ENCODE data around the gene COL5A1.
"Not testable (repeated sequence)": the region's sequence is repeated elsewhere in the genome, so short reads cannot be mapped to it uniquely, and the experiment has no call there.

COL5A1 gene

DNA sequence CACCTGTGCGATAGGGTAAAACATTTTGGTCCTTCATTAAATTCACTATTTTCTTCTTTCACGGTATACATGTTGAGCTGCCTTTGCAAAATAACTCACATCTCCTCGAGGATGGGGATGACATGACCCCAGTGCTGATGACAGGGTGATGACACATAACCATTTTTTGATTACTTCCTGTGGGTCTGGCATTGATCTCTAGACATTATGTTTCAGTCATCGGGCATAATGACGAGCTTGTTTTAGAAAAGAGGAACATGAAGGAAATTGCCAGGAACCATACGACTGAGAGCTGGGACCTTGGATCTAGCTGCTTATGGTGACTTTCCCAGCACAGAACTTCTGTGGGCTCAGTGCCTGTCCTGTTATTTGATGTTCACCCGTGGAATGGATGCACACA is 25.2 kb downstream of the COL5A1 start:
- TF ChIP-seq, protein P1, sequence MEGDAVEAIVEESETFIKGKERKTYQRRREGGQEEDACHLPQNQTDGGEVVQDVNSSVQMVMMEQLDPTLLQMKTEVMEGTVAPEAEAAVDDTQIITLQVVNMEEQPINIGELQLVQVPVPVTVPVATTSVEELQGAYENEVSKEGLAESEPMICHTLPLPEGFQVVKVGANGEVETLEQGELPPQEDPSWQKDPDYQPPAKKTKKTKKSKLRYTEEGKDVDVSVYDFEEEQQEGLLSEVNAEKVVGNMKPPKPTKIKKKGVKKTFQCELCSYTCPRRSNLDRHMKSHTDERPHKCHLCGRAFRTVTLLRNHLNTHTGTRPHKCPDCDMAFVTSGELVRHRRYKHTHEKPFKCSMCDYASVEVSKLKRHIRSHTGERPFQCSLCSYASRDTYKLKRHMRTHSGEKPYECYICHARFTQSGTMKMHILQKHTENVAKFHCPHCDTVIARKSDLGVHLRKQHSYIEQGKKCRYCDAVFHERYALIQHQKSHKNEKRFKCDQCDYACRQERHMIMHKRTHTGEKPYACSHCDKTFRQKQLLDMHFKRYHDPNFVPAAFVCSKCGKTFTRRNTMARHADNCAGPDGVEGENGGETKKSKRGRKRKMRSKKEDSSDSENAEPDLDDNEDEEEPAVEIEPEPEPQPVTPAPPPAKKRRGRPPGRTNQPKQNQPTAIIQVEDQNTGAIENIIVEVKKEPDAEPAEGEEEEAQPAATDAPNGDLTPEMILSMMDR (IDR thresholded peaks at IDR 0.05; ENCODE audit: control insufficient read depth, insufficient read depth, low read depth, low read length, missing control alignments), result no peak
- DNase-seq (ENCODE audit: low read depth), result no peak
- H3K4me3 ChIP-seq (ENCODE audit: control insufficient read depth, low read depth, low read length), result no peak overlapping the region

DNA sequence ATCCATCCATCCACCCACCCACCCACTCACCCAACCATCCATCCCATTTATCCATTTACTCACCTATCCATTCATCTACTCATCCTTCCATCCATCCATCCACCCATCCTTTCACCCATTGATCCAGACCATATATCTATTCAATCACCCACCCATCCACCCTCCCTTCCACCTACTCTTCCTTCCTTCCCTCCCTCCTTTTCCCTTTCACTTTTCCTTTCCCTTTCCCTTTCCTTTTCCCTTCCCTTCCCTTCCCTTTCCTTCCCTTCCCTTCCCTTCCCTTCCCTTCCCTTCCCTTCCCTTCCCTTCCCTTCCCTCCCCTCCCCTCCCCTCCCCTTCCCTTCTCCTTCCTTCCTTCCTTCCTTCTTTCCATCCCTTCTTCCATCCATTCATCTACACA is 27.4 kb downstream of the COL5A1 start:
- DNase-seq (ENCODE audit: low read depth); H3K4me3 ChIP-seq (ENCODE audit: control insufficient read depth, low read depth, low read length): not testable (repeated sequence)

DNA sequence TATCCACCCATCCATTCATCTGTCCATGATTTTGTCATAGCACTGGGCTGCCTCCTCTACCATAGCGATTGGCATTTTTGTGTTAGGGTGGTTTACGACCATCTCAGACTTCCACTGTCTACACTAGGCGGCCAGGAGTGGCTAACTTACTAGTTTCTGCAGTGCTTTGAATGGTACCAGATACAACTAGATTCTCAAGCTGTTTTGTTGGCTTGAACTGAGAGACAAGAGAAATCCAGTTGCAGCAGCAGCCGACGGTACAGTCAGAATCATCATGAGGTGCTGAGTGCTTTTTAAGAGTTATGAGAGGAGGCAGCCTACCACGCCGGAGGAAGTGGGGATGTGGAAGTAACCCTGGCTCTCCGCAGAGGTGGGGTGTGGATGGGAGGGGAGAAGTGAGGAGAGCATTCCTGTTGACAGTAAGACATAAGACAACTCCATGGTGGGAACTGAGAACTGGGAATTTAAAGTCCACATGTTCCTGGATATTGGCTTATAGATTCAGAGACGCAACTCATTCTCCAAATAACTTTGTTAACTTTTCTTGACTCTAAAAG is 27.9 kb downstream of the COL5A1 start:
- no peak overlapping the region for H3K4me3 ChIP-seq (ENCODE audit: control insufficient read depth, low read depth, low read length)
- TF ChIP-seq, protein P1 (IDR thresholded peaks at IDR 0.05; ENCODE audit: control insufficient read depth, insufficient read depth, low read depth, low read length, missing control alignments), result no peak
- no peak for DNase-seq (ENCODE audit: low read depth)

DNA sequence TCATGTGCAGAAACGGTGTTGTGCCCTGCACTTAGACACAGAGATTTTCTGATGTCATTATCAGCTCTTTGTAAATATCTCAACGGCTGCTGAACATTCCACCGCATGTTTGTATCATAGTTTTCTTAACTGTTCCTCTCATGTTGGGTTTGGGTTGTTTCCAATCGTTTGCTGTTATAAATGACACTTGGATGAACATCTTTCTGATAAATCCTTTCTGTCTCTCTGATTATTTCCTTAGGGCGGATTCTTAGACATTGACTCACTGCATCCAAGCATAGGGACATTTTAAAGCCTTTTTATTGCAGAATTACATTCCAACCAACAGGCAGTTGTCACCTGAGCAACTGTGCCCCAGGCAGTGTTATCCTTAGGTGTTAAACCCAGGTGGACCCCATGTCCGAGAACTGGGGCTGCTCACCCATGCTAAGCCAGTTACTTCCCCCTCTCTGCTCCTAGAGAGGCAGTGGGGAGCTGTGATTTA is 28.5 kb downstream of the COL5A1 start:
- TF ChIP-seq, protein P1 (IDR thresholded peaks at IDR 0.05; ENCODE audit: control insufficient read depth, insufficient read depth, low read depth, low read length, missing control alignments), result no peak
- DNase-seq (ENCODE audit: low read depth), result peak; percentile 78
- H3K4me3 ChIP-seq (ENCODE audit: control insufficient read depth, low read depth, low read length), result no peak overlapping the region

DNA sequence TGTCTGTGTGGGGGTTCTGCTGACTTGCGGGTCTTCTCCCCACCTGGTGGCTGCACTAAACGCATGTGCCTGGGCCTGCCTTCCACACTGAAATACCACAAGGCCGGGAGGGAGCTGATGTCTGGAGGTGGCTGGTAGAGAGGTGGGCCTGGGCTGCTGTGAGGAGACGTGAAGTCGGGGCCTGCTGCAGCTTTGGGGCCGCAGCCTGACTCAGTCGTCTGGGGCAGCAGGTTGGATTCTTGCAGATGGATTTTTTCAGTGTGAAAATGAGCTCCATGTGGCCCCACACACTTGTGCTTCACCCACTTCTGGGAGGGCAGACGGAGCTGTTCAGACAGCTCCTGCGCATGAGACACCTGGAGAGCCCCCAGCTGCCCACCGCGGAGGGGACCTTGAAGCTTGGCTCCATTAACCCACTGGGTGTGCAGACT is 29.3 kb downstream of the COL5A1 start:
- TF ChIP-seq, protein P1 (IDR thresholded peaks at IDR 0.05; ENCODE audit: control insufficient read depth, insufficient read depth, low read depth, low read length, missing control alignments), result no peak
- H3K4me3 ChIP-seq (ENCODE audit: control insufficient read depth, low read depth, low read length), result no peak overlapping the region
- no peak for DNase-seq (ENCODE audit: low read depth)

DNA sequence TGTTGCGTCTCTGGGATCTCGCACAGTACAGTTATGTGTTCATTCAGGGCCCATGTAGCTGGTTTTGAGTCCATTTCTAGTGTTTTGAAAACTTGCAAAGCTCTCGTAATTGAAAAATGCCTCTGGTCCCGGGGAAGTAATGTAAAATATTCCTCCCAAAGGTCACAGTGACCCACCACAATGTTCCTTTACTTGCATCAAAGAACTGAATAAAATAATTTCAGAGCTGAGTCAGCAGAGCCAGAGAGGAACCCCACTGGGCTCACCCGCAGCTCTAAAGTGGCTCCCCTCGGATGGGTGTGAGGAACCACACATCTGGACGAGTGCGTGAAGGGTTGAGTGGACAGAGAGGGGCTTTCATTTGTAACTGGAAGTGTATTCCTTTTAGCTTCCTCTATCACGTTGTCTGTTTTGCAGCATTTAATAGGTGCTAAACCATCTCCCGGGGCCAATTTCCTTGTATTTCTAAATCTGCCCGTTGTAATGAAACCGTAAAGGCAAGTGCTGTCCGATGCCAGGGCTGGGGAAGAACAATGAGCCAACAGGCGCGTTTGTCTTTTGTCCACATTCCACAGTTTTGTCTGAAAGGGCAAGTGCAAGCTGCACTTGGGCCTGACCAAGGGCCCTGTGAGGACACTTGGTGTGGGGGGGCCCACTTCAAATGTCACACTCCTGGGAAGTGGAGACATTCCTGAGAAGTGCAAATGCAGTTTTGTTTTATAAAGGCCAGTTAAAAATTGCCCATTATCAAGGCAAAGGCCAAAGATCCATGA is 29.9 kb downstream of the COL5A1 start:
- H3K4me3 ChIP-seq (ENCODE audit: control insufficient read depth, low read depth, low read length), result no peak overlapping the region
- no peak for DNase-seq (ENCODE audit: low read depth)
- TF ChIP-seq, protein P1 (IDR thresholded peaks at IDR 0.05; ENCODE audit: control insufficient read depth, insufficient read depth, low read depth, low read length, missing control alignments), result no peak

DNA sequence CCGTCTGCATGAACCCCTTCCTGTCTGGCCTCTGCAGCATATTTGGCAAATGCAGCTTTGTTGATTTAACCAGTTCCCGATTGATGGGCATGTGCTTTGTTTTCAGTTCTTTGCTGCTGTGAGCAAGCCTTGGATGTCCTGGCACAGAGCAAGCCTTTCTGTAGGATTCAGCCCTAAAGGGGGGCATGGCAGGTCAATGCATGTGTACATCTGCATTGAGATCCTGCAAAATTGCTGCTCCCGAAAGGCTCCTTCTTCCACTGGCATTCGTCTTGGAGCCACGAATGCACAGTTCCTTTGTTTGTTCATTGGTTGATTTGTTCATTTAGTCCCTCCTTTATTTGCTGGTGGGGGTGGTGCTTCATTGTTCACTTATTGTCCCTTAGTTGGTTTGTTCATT is 34.8 kb downstream of the COL5A1 start:
- TF ChIP-seq, protein P1 (IDR thresholded peaks at IDR 0.05; ENCODE audit: control insufficient read depth, insufficient read depth, low read depth, low read length, missing control alignments), result no peak

More for the DNA sequence above, 34.8 kb downstream of the COL5A1 start:
- DNase-seq (ENCODE audit: low read depth), result no peak
- no peak overlapping the region for H3K4me3 ChIP-seq (ENCODE audit: control insufficient read depth, low read depth, low read length)
